HPDE6-E6E7 (cell line): ENCODE data around the gene MYPN.
"Not testable (repeated sequence)": the region's sequence is repeated elsewhere in the genome, so short reads cannot be mapped to it uniquely, and the experiment has no call there.

ENCODE experiments used
- DNase-seq: peaks from one replicate; pipeline ENCODE4 v3.0.0; 2011; ENCODE audit warnings: missing footprints; ENCODE audit errors: extremely low spot score

Gene MYPN

GRCh38 chr10:68135922-68136792 is 26.9 kb downstream of the MYPN start:
- peak; percentile 75 for DNase-seq

GRCh38 chr10:68137171-68137570 is 27.9 kb downstream of the MYPN start:
- no peak for DNase-seq

- DNase-seq: no peak
These were observed 29.2 kb downstream of the MYPN start for GRCh38 chr10:68138526-68138925.

GRCh38 chr10:68139448-68140272 is 30.4 kb downstream of the MYPN start:
- DNase-seq: no peak

GRCh38 chr10:68142761-68143160 is 33.5 kb downstream of the MYPN start:
- no peak for DNase-seq

GRCh38 chr10:68144709-68145108 is 35.4 kb downstream of the MYPN start:
- no peak for DNase-seq

- no peak for DNase-seq
These were observed 36.4 kb downstream of the MYPN start for GRCh38 chr10:68145705-68146104.

- DNase-seq: no peak
These were observed 36.8 kb downstream of the MYPN start for GRCh38 chr10:68146133-68146532.

GRCh38 chr10:68151453-68151852 is 42.2 kb downstream of the MYPN start:
- no peak for DNase-seq

GRCh38 chr10:68153473-68154210 is 44.4 kb downstream of the MYPN start:
- DNase-seq: peak; percentile 74

- DNase-seq: no peak
These were observed 44.9 kb downstream of the MYPN start for GRCh38 chr10:68154211-68154497.

GRCh38 chr10:68155615-68156210 is 46.4 kb downstream of the MYPN start:
- DNase-seq: no peak

- peak; percentile 23 for DNase-seq
These were observed 47.3 kb downstream of the MYPN start for GRCh38 chr10:68156373-68157185.

- DNase-seq: not testable (repeated sequence)
These were observed 48.2 kb downstream of the MYPN start for GRCh38 chr10:68157522-68157921.

GRCh38 chr10:68158031-68158430 is 48.7 kb downstream of the MYPN start:
- no peak for DNase-seq

GRCh38 chr10:68163735-68164134 is 54.4 kb downstream of the MYPN start:
- DNase-seq: no peak

GRCh38 chr10:68165643-68166042 is 56.4 kb downstream of the MYPN start:
- no peak for DNase-seq

GRCh38 chr10:68166871-68167585 is 57.7 kb downstream of the MYPN start:
- DNase-seq: no peak

GRCh38 chr10:68167586-68168189 is 58.4 kb downstream of the MYPN start:
- no peak for DNase-seq

GRCh38 chr10:68171539-68172080 is 62.3 kb downstream of the MYPN start:
- no peak for DNase-seq
